ENCODE data around the gene BPIFB3. TPM values are rescaled to one million over a fixed set of nuclear protein-coding genes. Genes with fewer than 3 reads are reported as not detected.

Gene BPIFB3
- total and polyA plus RNA-seq, 2 of the 13 experiments (the other 11 are each of a cell fraction or from before 2014, with no cell fraction given), result 0.09 TPM; not detected in 1

DNA sequence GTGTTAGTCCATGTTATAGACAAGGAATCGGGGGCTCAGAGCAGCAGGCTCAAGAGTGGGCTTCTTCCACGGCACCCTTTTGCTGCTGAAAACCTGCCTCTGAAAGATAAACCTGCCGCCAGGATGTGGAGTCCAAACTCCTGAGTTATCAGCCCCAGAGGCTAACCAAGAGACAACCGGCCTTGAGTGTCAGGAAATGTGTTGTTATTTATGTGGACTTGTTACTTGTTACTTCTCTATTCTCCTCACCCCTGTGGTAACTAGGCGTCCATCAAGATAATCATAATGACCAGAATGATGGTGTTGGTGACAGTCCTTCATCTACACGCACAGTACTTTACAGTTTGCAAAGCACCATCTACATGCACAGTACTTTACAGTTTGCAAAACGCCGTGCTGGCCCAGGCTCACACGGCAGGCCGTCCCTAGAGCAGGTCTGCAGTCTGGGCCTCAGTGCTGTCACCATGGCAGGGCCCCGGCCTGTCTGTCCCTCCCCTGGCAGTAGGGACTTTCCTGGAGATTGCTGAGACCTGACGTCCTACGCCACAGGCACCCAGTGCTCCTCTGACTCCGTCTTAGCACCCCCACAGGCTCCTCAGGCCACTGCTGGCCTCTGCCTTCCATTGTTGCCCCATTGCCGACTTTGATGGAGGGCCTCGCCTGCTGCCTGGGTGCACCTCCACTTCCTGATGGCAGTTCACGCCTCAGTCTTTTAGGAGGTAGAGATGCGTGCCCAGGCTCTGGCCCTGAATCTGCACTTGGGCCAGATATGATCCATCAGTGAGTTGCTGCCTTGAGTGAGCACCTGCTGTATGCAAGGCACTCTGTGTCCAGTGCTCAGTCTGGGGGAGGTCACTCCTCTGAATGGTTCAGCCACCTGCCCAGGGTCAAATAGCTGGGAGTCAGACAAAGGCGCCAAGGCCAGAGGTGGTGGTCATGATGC lies 16.7 kb downstream of the BPIFB3 start (continued):
- no peak for TF ChIP-seq GZF1 (CRISPR knock-in tag; IDR thresholded peaks at IDR 0.05)
- TF ChIP-seq CEBPB (IDR thresholded peaks at IDR 0.05; ENCODE audit: borderline replicate concordance, low read depth, low read length), result no peak
- TF ChIP-seq ZNF564 (CRISPR knock-in tag; IDR thresholded peaks at IDR 0.05), result no peak
- TF ChIP-seq MAF1 (CRISPR knock-in tag; IDR thresholded peaks at IDR 0.05; ENCODE audit: borderline replicate concordance), result no peak
- TF ChIP-seq FOXP1 (IDR thresholded peaks at IDR 0.05), result no peak
- no peak for TF ChIP-seq FOXP1 (CRISPR knock-in tag; IDR thresholded peaks at IDR 0.05)
- TF ChIP-seq E2F5 (CRISPR knock-in tag; conservative IDR thresholded peaks at IDR 0.05), result no peak
- no peak for TF ChIP-seq TRIM22 (IDR thresholded peaks at IDR 0.05)
- TF ChIP-seq, protein P1, sequence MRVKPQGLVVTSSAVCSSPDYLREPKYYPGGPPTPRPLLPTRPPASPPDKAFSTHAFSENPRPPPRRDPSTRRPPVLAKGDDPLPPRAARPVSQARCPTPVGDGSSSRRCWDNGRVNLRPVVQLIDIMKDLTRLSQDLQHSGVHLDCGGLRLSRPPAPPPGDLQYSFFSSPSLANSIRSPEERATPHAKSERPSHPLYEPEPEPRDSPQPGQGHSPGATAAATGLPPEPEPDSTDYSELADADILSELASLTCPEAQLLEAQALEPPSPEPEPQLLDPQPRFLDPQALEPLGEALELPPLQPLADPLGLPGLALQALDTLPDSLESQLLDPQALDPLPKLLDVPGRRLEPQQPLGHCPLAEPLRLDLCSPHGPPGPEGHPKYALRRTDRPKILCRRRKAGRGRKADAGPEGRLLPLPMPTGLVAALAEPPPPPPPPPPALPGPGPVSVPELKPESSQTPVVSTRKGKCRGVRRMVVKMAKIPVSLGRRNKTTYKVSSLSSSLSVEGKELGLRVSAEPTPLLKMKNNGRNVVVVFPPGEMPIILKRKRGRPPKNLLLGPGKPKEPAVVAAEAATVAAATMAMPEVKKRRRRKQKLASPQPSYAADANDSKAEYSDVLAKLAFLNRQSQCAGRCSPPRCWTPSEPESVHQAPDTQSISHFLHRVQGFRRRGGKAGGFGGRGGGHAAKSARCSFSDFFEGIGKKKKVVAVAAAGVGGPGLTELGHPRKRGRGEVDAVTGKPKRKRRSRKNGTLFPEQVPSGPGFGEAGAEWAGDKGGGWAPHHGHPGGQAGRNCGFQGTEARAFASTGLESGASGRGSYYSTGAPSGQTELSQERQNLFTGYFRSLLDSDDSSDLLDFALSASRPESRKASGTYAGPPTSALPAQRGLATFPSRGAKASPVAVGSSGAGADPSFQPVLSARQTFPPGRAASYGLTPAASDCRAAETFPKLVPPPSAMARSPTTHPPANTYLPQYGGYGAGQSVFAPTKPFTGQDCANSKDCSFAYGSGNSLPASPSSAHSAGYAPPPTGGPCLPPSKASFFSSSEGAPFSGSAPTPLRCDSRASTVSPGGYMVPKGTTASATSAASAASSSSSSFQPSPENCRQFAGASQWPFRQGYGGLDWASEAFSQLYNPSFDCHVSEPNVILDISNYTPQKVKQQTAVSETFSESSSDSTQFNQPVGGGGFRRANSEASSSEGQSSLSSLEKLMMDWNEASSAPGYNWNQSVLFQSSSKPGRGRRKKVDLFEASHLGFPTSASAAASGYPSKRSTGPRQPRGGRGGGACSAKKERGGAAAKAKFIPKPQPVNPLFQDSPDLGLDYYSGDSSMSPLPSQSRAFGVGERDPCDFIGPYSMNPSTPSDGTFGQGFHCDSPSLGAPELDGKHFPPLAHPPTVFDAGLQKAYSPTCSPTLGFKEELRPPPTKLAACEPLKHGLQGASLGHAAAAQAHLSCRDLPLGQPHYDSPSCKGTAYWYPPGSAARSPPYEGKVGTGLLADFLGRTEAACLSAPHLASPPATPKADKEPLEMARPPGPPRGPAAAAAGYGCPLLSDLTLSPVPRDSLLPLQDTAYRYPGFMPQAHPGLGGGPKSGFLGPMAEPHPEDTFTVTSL (CRISPR knock-in tag; IDR thresholded peaks at IDR 0.05; ENCODE audit: borderline replicate concordance), result no peak
- TF ChIP-seq SOX5 (CRISPR knock-in tag; IDR thresholded peaks at IDR 0.05; ENCODE audit: borderline replicate concordance), result no peak
- no peak for TF ChIP-seq ZBTB8A (CRISPR knock-in tag; IDR thresholded peaks at IDR 0.05; ENCODE audit: borderline replicate concordance, low read depth)
- TF ChIP-seq ZNF446 (CRISPR knock-in tag; IDR thresholded peaks at IDR 0.05), result peak; percentile 48; the same call in 1 of the 2 replicates
- TF ChIP-seq ZNF24 (IDR thresholded peaks at IDR 0.05), result no peak
- no peak for TF ChIP-seq NFE2L1 (CRISPR knock-in tag; IDR thresholded peaks at IDR 0.05; ENCODE audit: borderline replicate concordance)
- TF ChIP-seq ZNF562 (CRISPR knock-in tag; IDR thresholded peaks at IDR 0.05; ENCODE audit: borderline replicate concordance), result 0 out of 2 replicates have a peak, but pooled peaks have one; percentile 31
- no peak for TF ChIP-seq ZNF3 (CRISPR knock-in tag; IDR thresholded peaks at IDR 0.05)
- no peak for TF ChIP-seq NONO (IDR thresholded peaks at IDR 0.05)
- 0 out of 2 replicates have a peak, but pooled peaks have one; percentile 20 for TF ChIP-seq NONO (CRISPR knock-in tag; conservative IDR thresholded peaks at IDR 0.05)
- no peak for TF ChIP-seq REL (CRISPR knock-in tag; conservative IDR thresholded peaks at IDR 0.05)
- no peak for TF ChIP-seq TAF15 (IDR thresholded peaks at IDR 0.05; ENCODE audit: low read depth, low read length, poor library complexity, severe bottlenecking)
- no peak for TF ChIP-seq ZNF10 (CRISPR knock-in tag; IDR thresholded peaks at IDR 0.05; ENCODE audit: borderline replicate concordance, low read depth)
- no peak for TF ChIP-seq ZFP1 (CRISPR knock-in tag; IDR thresholded peaks at IDR 0.05)
